SK-N-SH treated with all-trans-retinoic acid at 6 μM for 48 hours (cell line): Measurements from ENCODE around the gene OCA2.

Experiments
- ATAC-seq: fragments of 200-7000 bp; cut with Tn5 transposase; 3 replicates; pipeline ENCODE4 v1.9.1; 2020; ENCODE audit warnings: mild to moderate bottlenecking, moderate library complexity
- ARNTL ChIP-seq: fragments of 450-650 bp; formaldehyde crosslinking; IDR thresholded peaks from 2 replicates; pipeline ENCODE4 v1.5.0; 2020; ENCODE audit warnings: low read depth, mild to moderate bottlenecking, moderate library complexity, borderline replicate concordance
- BACH2 ChIP-seq: fragments of 250-450 bp; sonication (Bioruptor Pico); IDR thresholded peaks from 2 replicates; pipeline ENCODE4 v1.9.0; 2021; ENCODE audit warnings: mild to moderate bottlenecking, borderline replicate concordance
- CREB5 ChIP-seq: fragments of 250-450 bp; sonication (Bioruptor Pico); IDR thresholded peaks from 2 replicates; pipeline ENCODE4 v1.5.1; 2020; ENCODE audit warnings: low read depth, mild to moderate bottlenecking, moderate library complexity
- CSDC2 ChIP-seq: fragments of 250-450 bp; sonication (Bioruptor Pico); IDR thresholded peaks from 2 replicates; pipeline ENCODE4 v1.5.0; 2020; ENCODE audit warnings: mild to moderate bottlenecking, moderate library complexity
- ESRRG ChIP-seq: fragments of 250-450 bp; sonication (Bioruptor Pico); IDR thresholded peaks from 2 replicates; pipeline ENCODE4 v1.6.1; 2021; ENCODE audit warnings: mild to moderate bottlenecking
- GLIS3 ChIP-seq: fragments of 250-450 bp; sonication (Bioruptor Pico); IDR thresholded peaks from 2 replicates; pipeline ENCODE4 v1.5.0; 2020; ENCODE audit warnings: mild to moderate bottlenecking, moderate library complexity
- ISL1 ChIP-seq: fragments of 250-450 bp; sonication (Bioruptor Pico); IDR thresholded peaks from 2 replicates; pipeline ENCODE4 v2.1.2; 2022; ENCODE audit warnings: mild to moderate bottlenecking, moderate library complexity
- OSR1 ChIP-seq: fragments of 250-450 bp; sonication (Bioruptor Pico); IDR thresholded peaks from 2 replicates; pipeline ENCODE4 v1.8.0; 2022; ENCODE audit warnings: moderate library complexity, mild to moderate bottlenecking, inconsistent platforms
- PATZ1 ChIP-seq: fragments of 250-450 bp; sonication (Bioruptor Pico); IDR thresholded peaks from 2 replicates; pipeline ENCODE4 v1.8.0; 2020; ENCODE audit warnings: mild to moderate bottlenecking, moderate library complexity, borderline replicate concordance
- POU6F1 ChIP-seq: fragments of 250-450 bp; sonication (Bioruptor Pico); IDR thresholded peaks from 2 replicates; pipeline ENCODE4 v1.8.0; 2021; ENCODE audit warnings: low read depth, mild to moderate bottlenecking, moderate library complexity, borderline replicate concordance
- PPARA ChIP-seq: fragments of 250-450 bp; sonication (Bioruptor Pico); IDR thresholded peaks from 2 replicates; pipeline ENCODE4 v1.5.0; 2020; ENCODE audit warnings: mild to moderate bottlenecking, borderline replicate concordance
- RARB ChIP-seq: fragments of 250-450 bp; sonication (Bioruptor Pico); IDR thresholded peaks from 2 replicates; pipeline ENCODE4 v1.8.0; 2021; ENCODE audit warnings: mild to moderate bottlenecking, moderate library complexity
- SNAI2 ChIP-seq: fragments of 250-450 bp; sonication (Bioruptor Pico); IDR thresholded peaks from 2 replicates; pipeline ENCODE4 v1.5.0; 2020; ENCODE audit warnings: mild to moderate bottlenecking, moderate library complexity
- TCF4 ChIP-seq: fragments of 250-450 bp; sonication (Bioruptor Pico); IDR thresholded peaks from 2 replicates; pipeline ENCODE4 v1.8.0; 2021; ENCODE audit warnings: mild to moderate bottlenecking, moderate library complexity, borderline replicate concordance
- TSHZ2 ChIP-seq: fragments of 250-450 bp; sonication (Bioruptor Pico); IDR thresholded peaks from 2 replicates; pipeline ENCODE4 v1.5.0; 2020; ENCODE audit warnings: mild to moderate bottlenecking, moderate library complexity
- ZC3H10 ChIP-seq: fragments of 250-450 bp; sonication (Bioruptor Pico); IDR thresholded peaks from 2 replicates; pipeline ENCODE4 v1.5.1; 2021; ENCODE audit warnings: mild to moderate bottlenecking, moderate library complexity
- ZFP3 ChIP-seq: fragments of 250-450 bp; sonication (Bioruptor Pico); IDR thresholded peaks from 2 replicates; pipeline ENCODE4 v1.5.0; 2020; ENCODE audit warnings: mild to moderate bottlenecking, moderate library complexity
- ZFP30 ChIP-seq: fragments of 450-650 bp; formaldehyde crosslinking; IDR thresholded peaks from 2 replicates; pipeline ENCODE4 v1.5.0; 2022; ENCODE audit warnings: mild to moderate bottlenecking, moderate library complexity
- ZNF565 ChIP-seq: fragments of 450-650 bp; formaldehyde crosslinking; conservative IDR thresholded peaks from 2 replicates; pipeline ENCODE4 v1.5.0; 2020; ENCODE audit warnings: low read depth, mild to moderate bottlenecking, moderate library complexity
- ZNF70 ChIP-seq: fragments of 450-650 bp; formaldehyde crosslinking; IDR thresholded peaks from 2 replicates; pipeline ENCODE4 v1.5.0; 2020; ENCODE audit warnings: mild to moderate bottlenecking, moderate library complexity
- ZNF8 ChIP-seq: fragments of 450-650 bp; formaldehyde crosslinking; IDR thresholded peaks from 2 replicates; pipeline ENCODE4 v1.5.0; 2020; ENCODE audit warnings: mild to moderate bottlenecking, moderate library complexity

OCA2 gene

GRCh38 chr15:27826902-27827714 is 272.0 kb downstream of the OCA2 start:
- TF ChIP-seq TCF4 (CRISPR knock-in tag) (no peak), OSR1 (CRISPR knock-in tag) (no peak), ARNTL (CRISPR knock-in tag) (no peak), CREB5 (CRISPR knock-in tag) (no peak)
- TF ChIP-seq, all 23 proteins: peak for 0
- ATAC-seq: no peak

- TF ChIP-seq GLIS3 (CRISPR knock-in tag): no peak
- TF ChIP-seq CSDC2 (CRISPR knock-in tag): no peak
- TF ChIP-seq RARB (CRISPR knock-in tag): no peak
- no peak for TF ChIP-seq CREB5 (CRISPR knock-in tag)
- TF ChIP-seq ZFP30 (CRISPR knock-in tag): no peak
- no peak for TF ChIP-seq ARNTL (CRISPR knock-in tag)
- TF ChIP-seq PATZ1: no peak
- TF ChIP-seq OSR1 (CRISPR knock-in tag): no peak
- no peak for TF ChIP-seq BACH2 (CRISPR knock-in tag)
- no peak for TF ChIP-seq ZFP3
- TF ChIP-seq PPARA (CRISPR knock-in tag): no peak
- TF ChIP-seq ZNF8 (CRISPR knock-in tag): no peak
- TF ChIP-seq TSHZ2 (CRISPR knock-in tag): no peak
- no peak for TF ChIP-seq ISL1 (CRISPR knock-in tag)
- no peak for TF ChIP-seq SNAI2 (CRISPR knock-in tag)
- no peak for TF ChIP-seq ZC3H10 (CRISPR knock-in tag)
- ATAC-seq: no peak
Measured at GRCh38 chr15:27826411-27826810, 272.7 kb downstream of the OCA2 start.

- no peak for ATAC-seq
- TF ChIP-seq GLIS3 (CRISPR knock-in tag) (no peak), ZNF70 (CRISPR knock-in tag) (no peak), ISL1 (CRISPR knock-in tag) (no peak), ZNF8 (CRISPR knock-in tag) (no peak), ZFP30 (CRISPR knock-in tag) (no peak), PPARA (CRISPR knock-in tag) (no peak), POU6F1 (CRISPR knock-in tag) (no peak), TSHZ2 (CRISPR knock-in tag) (no peak), ESRRG (CRISPR knock-in tag) (no peak), RARB (CRISPR knock-in tag) (no peak), ZNF565 (CRISPR knock-in tag) (no peak), PATZ1 (no peak)
Measured at GRCh38 chr15:27824841-27825422, 274.2 kb downstream of the OCA2 start.
